Activated CD8-positive, alpha-beta memory T cell treated with anti-CD3 and anti-CD28 coated beads, Interleukin-2, amount 50 U/mL, for 4 hours (primary cell): ENCODE results near the gene CFHR5.
"Not testable (repeated sequence)": the region's sequence is repeated elsewhere in the genome, so short reads cannot be mapped to it uniquely, and the experiment has no call there.

ENCODE experiments used
- DNase-seq: peaks from one replicate; pipeline ENCODE4 v3.0.0-alpha.2; 2020

The CFHR5 gene

GRCh38 chr1:197021716-197022115 is 44.4 kb downstream of the CFHR5 start:
- DNase-seq = no peak

- no peak for DNase-seq
Measured at GRCh38 chr1:197024460-197024859, 47.1 kb downstream of the CFHR5 start.

- no peak for DNase-seq
Measured at GRCh38 chr1:197027359-197027758, 50.0 kb downstream of the CFHR5 start.

- DNase-seq = no peak
Measured at GRCh38 chr1:197029749-197030148, 52.4 kb downstream of the CFHR5 start.

GRCh38 chr1:197034631-197035339 is 57.4 kb downstream of the CFHR5 start:
- not testable (repeated sequence) for DNase-seq

GRCh38 chr1:197036861-197037260 is 59.5 kb downstream of the CFHR5 start:
- no peak for DNase-seq

- DNase-seq = no peak
Measured at GRCh38 chr1:197041486-197042353, 64.4 kb downstream of the CFHR5 start.

- no peak for DNase-seq
Measured at GRCh38 chr1:197042676-197043341, 65.5 kb downstream of the CFHR5 start.

- no peak for DNase-seq
Measured at GRCh38 chr1:197049100-197049499, 71.7 kb downstream of the CFHR5 start.
